K562 (cell line): ENCODE measurements around the gene YAP1. TPM values are rescaled to one million over a fixed set of nuclear protein-coding genes. Genes with fewer than 3 reads are reported as not detected.
"Not testable (repeated sequence)": the region's sequence is repeated elsewhere in the genome, so short reads cannot be mapped to it uniquely, and the experiment has no call there.

Experiments used
- ATAC-seq: fragments of 200-7000 bp; cut with Tn5 transposase; 3 replicates; pipeline ENCODE4 v1.9.1; 2020; ENCODE audit warnings: moderate library complexity
- BruUV-seq: library from RNA; stranded (reverse); fragments of 400-500 nt; replicated peaks from 2 replicates; lab custom pipeline; 2021; lab: Mats Ljungman, UMichigan
- CTCF ChIA-PET: fragments of 300-600 bp; formaldehyde crosslinking; extraction: SDS; loops from one replicate; lab custom pipeline; 2021; ENCODE audit warnings: low intra/inter-chr PET ratio; lab: Yijun Ruan, JAX
- POLR2A ChIA-PET: fragments of 300-600, 350-650 bp; sonication (Branson Sonifier 250); formaldehyde crosslinking; extraction: SDS; loops from one replicate; lab custom pipeline; 2021; ENCODE audit warnings: antibody characterized with exemption, inconsistent platforms; lab: Yijun Ruan, JAX
- DNase-seq, 4 experiments: peaks; one replicate each; pipeline versions ENCODE4 v3.0.0 to v3.0.0-alpha.2; 2011 to 2018; ENCODE audit warnings: low spot score in 3 of 4, mixed read lengths in 3 of 4; ENCODE audit errors: extremely low read depth in 1 of 4
- FAIRE-seq: peaks from 2 replicates; lab custom pipeline; 2011; peaks lifted over from hg19 to GRCh38; lab: Jason Lieb, UNC
- H2AFZ ChIP-seq: 2 replicates; pipeline ENCODE4 v1.6.0; 2011; ENCODE audit warnings: low read depth, low read length, control low read depth, inconsistent platforms
- H3K27ac ChIP-seq: fragments of 200-600 bp; 3 replicates; pipeline ENCODE4 v1.8.0; 2011; ENCODE audit warnings: low read depth, mild to moderate bottlenecking, control low read depth, inconsistent platforms, low read length, moderate library complexity, mixed read lengths; ENCODE audit errors: extremely low read depth
- H3K27me3 ChIP-seq, 2 experiments: fragments of 300-600 bp in 1 of 2; 2 replicates in 1 of 2; 3 replicates in 1 of 2; pipeline versions ENCODE4 v1.6.0 to v1.8.0; 2011; ENCODE audit warnings: inconsistent platforms in 2 of 2, low read length in 2 of 2, mild to moderate bottlenecking in 1 of 2, mixed read lengths in 1 of 2, moderate library complexity in 1 of 2; ENCODE audit not compliant: control insufficient read depth in 2 of 2, insufficient read depth in 2 of 2
- H3K36me3 ChIP-seq: fragments of 300-600 bp; 3 replicates; pipeline ENCODE4 v1.8.0; 2011; ENCODE audit warnings: mild to moderate bottlenecking, low read length, inconsistent platforms; ENCODE audit not compliant: control insufficient read depth, insufficient read depth
- H3K4me1 ChIP-seq, 2 experiments: fragments of 200-600 bp in 1 of 2; replicated peaks in 1 of 2; 2 replicates in 1 of 2; 3 replicates in 1 of 2; pipeline versions ENCODE4 v1.5.1 to v1.8.0; 2011; ENCODE audit warnings: inconsistent platforms in 2 of 2, low read length in 2 of 2, mild to moderate bottlenecking in 1 of 2, mixed read lengths in 1 of 2, moderate library complexity in 1 of 2; ENCODE audit not compliant: control insufficient read depth in 2 of 2, insufficient read depth in 2 of 2
- H3K4me2 ChIP-seq: 2 replicates; pipeline ENCODE4 v1.6.1; 2011; ENCODE audit warnings: low read length, control low read depth, inconsistent platforms, mixed read lengths; ENCODE audit not compliant: insufficient read depth
- H3K4me3 ChIP-seq: fragments of 200-600 bp; sonication (generic), shearing (Covaris generic); 2 replicates; pipeline ENCODE4 v1.5.1; 2016; ENCODE audit warnings: control low read depth, inconsistent platforms
- H3K79me2 ChIP-seq: fragments of 200-600 bp; 3 replicates; pipeline ENCODE4 v1.8.0; 2011; ENCODE audit warnings: low read length, inconsistent platforms; ENCODE audit not compliant: control insufficient read depth, insufficient read depth
- H3K9ac ChIP-seq, 2 experiments: 2 replicates each; pipeline versions ENCODE4 v1.6.0 to v1.6.1; 2011; ENCODE audit warnings: low read depth in 2 of 2, low read length in 2 of 2, control low read depth in 1 of 2, inconsistent platforms in 1 of 2, mild to moderate bottlenecking in 1 of 2, mixed read lengths in 1 of 2; ENCODE audit not compliant: insufficient read depth in 1 of 2
- H3K9me1 ChIP-seq: one replicate; pipeline ENCODE4 v1.6.0; 2011; ENCODE audit warnings: inconsistent platforms, mild to moderate bottlenecking, low read length, moderate library complexity; ENCODE audit not compliant: control insufficient read depth, insufficient read depth
- H3K9me3 ChIP-seq: replicated peaks from 2 replicates; pipeline ENCODE4 v1.5.1; 2011; ENCODE audit warnings: low read depth, low read length, inconsistent platforms; ENCODE audit not compliant: control insufficient read depth, insufficient read depth
- H4K20me1 ChIP-seq: replicated peaks from 2 replicates; pipeline ENCODE4 v1.6.1; 2011; ENCODE audit warnings: low read length, inconsistent platforms, mixed read lengths; ENCODE audit not compliant: control insufficient read depth, insufficient read depth
- THRA ChIP-seq: fragments of 450-650 bp; IDR thresholded peaks from 2 replicates; pipeline ENCODE4 v1.6.1; 2017; ENCODE audit warnings: mild to moderate bottlenecking, moderate library complexity
- WGBS: fragments of 100-300 bp; shearing (Covaris generic); methylation state at CpG from one replicate; pipeline ENCODE4 v1.1.6; 2016; ENCODE audit warnings: low coverage, mixed read lengths; ENCODE audit not compliant: insufficient coverage; ENCODE audit errors: missing lambda C conversion rate; 5-methylcytosine and 5-hydroxymethylcytosine counted together
- in situ Hi-C: fragments of 300-500 bp; cut with MboI; formaldehyde crosslinking; loops from 4 replicates; pipeline ENCODE4 v1.15.0; 2018; ENCODE audit warnings: inconsistent platforms, mixed read lengths
- intact Hi-C: fragments of 100-400 bp; cut with micrococcal nuclease; formaldehyde crosslinking; loops from 2 replicates; pipeline ENCODE4 v1.14.2; 2022
- polyA plus RNA-seq, 8 experiments: library from polyadenylated mRNA; depleted of rRNA in 4 of 8; stranded (reverse) in 5 of 8; unstranded in 3 of 8; fragments of >200 nt; fragmentation: Nextera tagmentation in 2 of 8; fragmentation: Illumina TruSeq in 1 of 8; extraction: Ambion mirVana in 2 of 8; extraction: Trizol in 1 of 8; gene quantifications; 2 replicates each; pipeline versions ENCODE4 v1.2.1 to v1.2.3, GENCODE V29; 2011 to 2014; ENCODE audit warnings: inconsistent platforms in 1 of 8, missing spikeins in 1 of 8
- total RNA-seq, 7 experiments: library from RNA; depleted of rRNA in 6 of 7; stranded (reverse); fragments of >200 nt in 6 of 7; fragmentation: Illumina TruSeq in 2 of 7; extraction: Trizol in 2 of 7; gene quantifications; 2 replicates each; pipeline versions ENCODE4 v1.2.1 to v1.2.3, GENCODE V29; 2011 to 2021; ENCODE audit warnings: low replicate concordance in 1 of 7

YAP1 gene
- total and polyA plus RNA-seq, 9 of the 15 experiments (the other 6 are each of a cell fraction or from before 2014, with no cell fraction given), result 0.18 TPM; not detected in 8

- no peak for TF ChIP-seq THRA
- Histone ChIP-seq H3K9me3 (no peaks in the 10 kb centered on the region), H3K27me3 (no peaks in the 10 kb centered on the region), H3K27ac (no peak overlapping the region), H3K4me2 (no peak overlapping the region), H3K36me3 (no peaks in the 10 kb centered on the region), H3K79me2 (no peaks in the 10 kb centered on the region), H3K4me3 (no peak overlapping the region), H2AFZ (no peak overlapping the region), H4K20me1 (no peaks in the 10 kb centered on the region), H3K4me1 (no peaks in the 10 kb centered on the region), H3K9ac (no peak overlapping the region), H3K9me1 (no peaks in the 10 kb centered on the region)
- in situ Hi-C loops (no loop called here), intact Hi-C loops (no loop called here)
- DNase-seq (no peak), ATAC-seq (no peak), FAIRE-seq (no peak)
- no TSS peak for BruUV-seq
- POLR2A ChIA-PET, result no interaction called here
- WGBS, result 0% methylated on average over 2 of the region's 2 CpGs
- CTCF ChIA-PET, result no interaction called here
Observed at GRCh38 chr11:102199673-102200072, 89.4 kb downstream of the YAP1 start.

- H3K9ac ChIP-seq, CTCF ChIA-PET, POLR2A ChIA-PET, H3K27ac ChIP-seq, H3K27me3 ChIP-seq, DNase-seq, FAIRE-seq, H3K4me2 ChIP-seq, H2AFZ ChIP-seq, H3K4me1 ChIP-seq, H4K20me1 ChIP-seq, H3K36me3 ChIP-seq, intact Hi-C loops, H3K9me1 ChIP-seq, in situ Hi-C loops, H3K79me2 ChIP-seq, BruUV-seq, H3K9me3 ChIP-seq, ATAC-seq, H3K4me3 ChIP-seq: not testable (repeated sequence)
- WGBS, result 0% methylated on average over 5 of the region's 5 CpGs
Observed at GRCh38 chr11:102200325-102200724, 90.1 kb downstream of the YAP1 start.
